HS-27A (cell line): ENCODE data around the gene TMC4.

Experiments
- DNase-seq: peaks from one replicate; pipeline ENCODE4 v3.0.0-alpha.2; 2012; ENCODE audit warnings: low read depth, missing footprints

Gene TMC4

DNA sequence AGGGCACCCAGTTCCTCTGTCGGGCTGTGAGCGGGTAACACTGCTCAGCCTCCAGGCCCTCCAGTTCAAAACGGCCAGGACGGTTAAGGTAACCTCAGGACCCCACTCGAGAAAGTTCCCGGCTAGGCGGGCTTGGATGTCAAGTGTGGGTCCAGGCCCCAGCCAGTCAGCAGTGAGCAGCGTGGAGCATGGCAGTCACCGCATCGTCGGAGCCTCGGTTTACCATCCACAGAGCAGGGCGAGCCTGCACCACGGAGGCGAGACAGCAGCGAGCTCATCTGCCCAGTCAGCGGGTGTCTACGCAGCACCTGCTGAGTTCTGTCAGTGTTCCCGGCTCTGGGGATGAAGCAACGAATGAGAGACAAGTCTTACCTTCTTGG is 43.4 kb downstream of the TMC4 start:
- no peak for DNase-seq

DNA sequence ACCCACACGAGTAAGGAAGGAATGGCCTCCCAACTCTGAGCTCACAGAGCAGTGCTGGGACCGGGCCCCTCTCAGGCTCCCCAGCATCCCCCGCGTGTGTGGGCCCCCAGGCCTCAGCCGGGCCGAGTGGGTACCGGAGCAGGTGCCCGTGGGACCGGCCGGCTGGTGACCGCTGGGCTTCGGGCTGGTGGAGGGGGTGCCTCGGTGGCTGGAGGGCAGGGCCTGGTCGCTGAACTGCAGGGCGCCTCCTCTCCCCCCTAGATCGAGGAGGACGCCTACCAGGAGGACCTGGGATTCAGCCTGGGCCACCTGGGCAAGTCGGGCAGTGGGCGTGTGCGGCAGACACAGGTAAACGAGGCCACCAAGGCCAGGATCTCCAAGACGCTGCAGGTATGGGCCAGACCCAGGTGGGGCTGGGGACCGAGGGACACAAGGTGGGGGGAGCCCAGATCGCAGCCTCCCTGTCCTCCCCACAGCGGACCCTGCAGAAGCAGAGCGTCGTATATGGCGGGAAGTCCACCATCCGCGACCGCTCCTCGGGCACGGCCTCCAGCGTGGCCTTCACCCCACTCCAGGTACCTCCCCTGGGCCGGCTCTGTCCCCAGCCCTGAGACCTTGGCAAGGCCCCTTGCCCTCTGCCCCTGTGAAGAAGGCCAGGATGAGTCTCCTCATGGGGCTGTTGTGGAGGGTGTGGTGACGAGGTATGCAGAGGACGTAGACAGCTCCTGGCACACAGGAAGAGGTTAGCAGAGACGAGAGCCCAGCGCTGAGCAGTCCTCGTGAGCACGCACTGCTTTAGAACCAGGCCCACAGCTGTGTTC is 44.0 kb downstream of the TMC4 start:
- no peak for DNase-seq

DNA sequence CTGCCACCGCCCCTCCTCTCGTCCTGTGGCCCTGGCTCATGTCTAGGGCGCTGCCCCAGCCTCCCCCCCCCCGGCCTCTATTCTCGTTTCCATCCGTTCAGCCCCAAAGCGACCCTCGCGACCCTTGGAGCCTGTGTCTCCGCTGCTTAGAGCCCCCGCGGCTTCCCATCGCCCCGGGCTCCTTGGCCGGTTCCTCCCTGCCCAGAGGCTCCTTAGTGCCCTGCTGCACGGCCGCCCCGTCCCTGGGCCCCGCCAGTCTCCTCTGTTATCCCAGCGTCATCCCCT is 44.6 kb downstream of the TMC4 start:
- DNase-seq: no peak

DNA sequence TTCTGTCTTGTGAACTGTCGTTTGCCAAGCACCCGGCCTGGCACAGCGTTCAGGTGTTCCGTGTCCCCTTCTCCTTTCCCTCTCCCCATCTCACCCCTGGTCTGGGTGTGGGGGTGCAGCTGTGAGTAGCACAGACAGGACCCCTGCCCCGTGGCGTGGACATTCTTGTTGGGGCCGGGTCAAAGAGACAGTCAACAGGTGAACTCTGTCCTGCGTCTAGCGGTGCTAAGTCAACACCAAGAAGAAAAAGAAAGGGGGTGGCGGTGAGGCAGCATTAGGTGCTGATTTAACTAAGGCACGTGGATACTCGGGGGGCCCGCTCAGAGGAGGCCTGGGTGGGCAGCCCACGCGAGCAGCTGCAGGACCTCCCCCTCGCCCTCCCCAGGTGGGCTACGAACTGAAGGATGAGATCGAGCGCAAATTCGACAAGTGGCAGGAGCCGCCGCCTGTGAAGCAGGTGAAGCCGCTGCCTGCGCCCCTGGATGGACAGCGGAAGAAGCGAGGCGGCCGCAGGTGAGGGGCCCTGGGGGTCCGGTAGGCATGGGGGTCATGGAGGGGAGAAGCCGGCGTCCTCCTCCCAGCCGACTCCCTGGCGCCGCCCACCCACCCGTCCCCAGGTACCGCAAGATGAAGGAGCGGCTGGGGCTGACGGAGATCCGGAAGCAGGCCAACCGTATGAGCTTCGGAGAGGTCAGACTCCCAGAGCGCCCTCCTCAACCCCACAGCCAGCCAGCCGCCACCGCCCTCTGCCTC is 45.1 kb downstream of the TMC4 start:
- no peak for DNase-seq

DNA sequence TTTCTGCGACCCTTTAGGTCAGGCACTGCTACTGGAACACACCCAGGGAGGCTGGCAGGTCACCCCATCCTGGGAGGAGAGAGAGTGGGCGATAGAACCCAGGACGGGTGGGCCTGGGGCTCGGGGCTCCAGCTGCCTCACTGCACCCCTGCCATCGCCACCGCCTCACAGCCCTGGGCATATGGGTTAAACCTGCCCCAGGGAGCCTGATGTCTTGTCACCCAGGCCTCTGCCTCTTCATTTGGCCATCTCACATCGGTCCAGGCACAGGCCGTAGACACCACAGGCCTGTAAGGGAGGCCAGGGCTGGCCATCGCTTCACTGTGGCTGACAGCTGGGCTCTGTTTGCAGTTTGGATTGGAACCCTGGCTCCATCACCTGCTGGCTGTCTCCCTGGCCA is 47.2 kb downstream of the TMC4 start:
- DNase-seq: no peak

DNA sequence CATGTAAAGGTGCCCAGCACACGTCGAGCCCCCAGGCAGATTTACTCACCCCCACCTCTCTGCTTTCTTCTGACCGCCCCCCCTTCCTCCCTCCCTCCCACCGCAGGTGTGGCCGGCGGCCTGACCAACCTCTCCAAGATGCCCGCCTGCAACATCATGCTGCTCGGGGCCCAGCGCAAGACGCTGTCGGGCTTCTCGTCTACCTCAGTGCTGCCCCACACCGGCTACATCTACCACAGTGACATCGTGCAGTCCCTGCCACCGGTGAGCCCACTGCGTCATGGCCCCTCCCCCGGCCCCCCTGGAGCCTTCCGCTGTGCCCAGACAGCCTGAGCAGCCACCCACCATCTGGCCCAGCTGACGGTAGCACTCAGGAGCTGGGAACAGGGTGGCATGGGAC is 48.6 kb downstream of the TMC4 start:
- DNase-seq: no peak

DNA sequence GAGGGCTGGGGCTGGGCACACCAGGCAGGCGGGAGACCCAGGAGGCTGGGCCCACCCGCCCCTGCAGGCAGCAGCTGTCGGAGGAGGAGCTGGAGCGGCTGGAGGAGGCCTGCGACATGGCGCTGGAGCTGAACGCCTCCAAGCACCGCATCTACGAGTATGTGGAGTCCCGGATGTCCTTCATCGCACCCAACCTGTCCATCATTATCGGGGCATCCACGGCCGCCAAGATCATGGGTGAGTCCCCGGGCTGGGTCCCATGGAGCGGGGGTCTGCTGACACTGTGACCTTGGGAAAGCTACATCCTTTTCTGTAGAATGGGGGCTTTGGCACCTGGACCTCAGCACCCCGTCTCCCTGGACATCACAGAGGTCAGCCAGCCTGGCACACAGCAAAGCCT is 49.3 kb downstream of the TMC4 start:
- DNase-seq: no peak

DNA sequence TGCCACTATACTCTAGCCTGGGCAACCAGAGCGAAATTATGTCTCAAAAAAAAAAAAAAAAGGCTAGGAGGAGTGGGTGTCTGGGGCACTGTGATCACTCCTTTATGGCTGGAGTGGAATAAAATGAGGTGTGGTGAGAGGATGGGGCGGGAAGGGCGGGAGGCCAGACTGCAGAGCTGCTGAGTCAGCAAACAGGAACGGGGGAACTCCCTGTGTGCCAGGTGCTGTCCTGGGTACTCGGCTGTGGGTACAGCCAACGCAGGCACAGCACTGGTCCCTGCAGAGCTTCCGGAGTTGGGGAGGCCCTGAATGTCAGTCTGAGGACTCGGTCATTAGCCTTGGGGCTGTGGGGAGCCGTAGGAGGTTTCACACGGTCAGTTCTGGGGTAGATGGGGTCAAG is 51.7 kb downstream of the TMC4 start:
- DNase-seq: no peak

DNA sequence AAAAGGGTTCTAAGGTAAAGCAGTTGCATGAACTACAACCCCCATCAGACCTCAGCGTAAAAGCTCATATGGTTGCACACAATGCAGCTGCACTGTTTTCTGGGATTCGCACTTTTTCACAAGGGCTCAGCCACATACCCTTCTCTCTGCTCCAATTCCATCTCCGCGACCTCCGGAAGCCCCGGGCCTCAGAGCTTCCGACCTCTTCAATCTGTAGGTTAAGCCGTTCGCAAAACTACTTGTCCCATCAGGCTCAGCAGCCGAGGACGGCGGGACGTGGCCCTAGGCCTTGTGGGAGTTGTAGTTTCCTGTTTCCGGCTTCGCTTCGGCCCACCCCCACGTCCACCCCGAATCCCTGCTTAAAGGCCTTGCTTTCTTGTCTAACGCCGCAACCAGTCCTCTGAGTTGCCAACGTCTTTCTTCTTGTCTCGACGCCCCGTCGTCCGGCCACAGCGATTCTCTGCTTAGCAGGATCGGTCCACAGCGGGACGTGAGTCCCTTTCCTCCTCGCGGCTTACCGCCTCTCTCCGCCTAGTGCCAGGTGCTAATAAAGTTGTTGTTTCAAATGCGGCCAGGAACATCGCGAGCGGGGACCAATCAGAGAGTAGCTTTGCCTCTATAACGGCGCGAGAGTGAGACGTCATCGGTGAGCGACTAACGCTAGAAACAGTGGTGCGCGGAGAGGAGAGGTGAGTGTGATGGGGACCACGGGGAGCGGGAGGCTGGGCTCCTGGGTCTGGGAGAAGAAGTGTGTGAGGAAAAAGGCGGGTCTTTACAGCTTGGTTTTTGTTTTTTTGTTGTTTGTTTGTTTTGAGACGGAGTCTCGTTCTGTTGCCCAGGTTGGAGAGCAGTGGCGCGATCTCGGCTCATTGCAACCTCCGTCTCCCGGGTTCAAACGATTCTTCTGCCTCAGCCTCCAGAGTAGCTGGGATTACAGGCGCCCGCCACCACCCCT is 57.6 kb downstream of the TMC4 start, which contains the start of the genes PRPF31 and TFPT:
TSS of gene PRPF31 (plus strand) at position 646 of the 955 bp plus-strand sequence. CDS start 2,525 bp downstream, outside the sequence.
TSS of gene TFPT (minus strand) at position 549 of the 955 bp plus-strand sequence. CDS start at position 161, 388 bp downstream.
- peak; percentile 99 for DNase-seq

DNA sequence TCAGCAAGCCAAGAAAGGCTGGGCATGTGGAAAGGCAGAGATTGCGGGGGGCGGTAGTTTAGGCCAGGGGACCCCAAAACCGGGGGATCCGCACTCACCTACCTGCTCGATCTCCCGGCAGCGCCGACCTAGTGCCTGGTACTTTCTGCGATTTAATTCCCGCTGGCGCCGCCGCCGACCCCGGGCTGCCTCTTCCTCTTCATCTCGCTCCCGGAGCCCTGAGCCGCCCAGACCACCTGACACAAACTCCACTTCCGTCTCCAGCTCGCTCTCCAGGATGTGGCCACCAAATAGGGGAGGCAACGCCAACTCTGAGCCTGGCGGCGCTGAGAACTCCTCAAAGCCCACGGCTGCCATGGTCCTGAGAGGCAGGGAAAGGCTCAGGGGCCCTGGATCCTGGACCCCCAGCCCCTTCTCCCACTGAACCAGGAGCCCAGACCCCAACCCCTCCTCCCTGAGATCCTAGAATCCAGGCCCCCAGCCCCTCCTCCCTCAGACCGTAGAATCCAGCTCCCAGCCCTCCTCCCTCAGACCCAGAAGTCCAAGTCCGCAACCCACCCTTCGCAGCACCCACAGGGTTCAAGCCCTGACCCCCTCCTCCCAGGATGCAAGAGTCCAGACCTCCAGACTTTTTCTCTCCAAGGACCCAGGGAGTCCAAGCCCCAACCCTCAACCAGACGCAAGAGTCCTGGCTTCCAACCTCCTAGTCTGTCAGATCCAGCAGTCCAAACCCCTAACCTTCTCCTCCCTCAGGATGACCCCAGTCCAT is 58.4 kb downstream of the TMC4 start:
- DNase-seq: no peak
